HG02885 (cell line): Measurements from ENCODE around the gene PAX5.
A peak's percentile ranks its signal among the peaks of the same experiment; 100 is the strongest.

Experiments used
- ATAC-seq: cut with Tn5 transposase; IDR thresholded peaks from one replicate; pipeline ENCODE4 v1.9.1; 2021; ENCODE audit warnings: mild to moderate bottlenecking; ENCODE audit not compliant: unreplicated experiment, poor library complexity

The PAX5 gene

GRCh38 chr9:36906492-36906891 lies 127.6 kb downstream of the PAX5 start:
- no peak for ATAC-seq

DNA sequence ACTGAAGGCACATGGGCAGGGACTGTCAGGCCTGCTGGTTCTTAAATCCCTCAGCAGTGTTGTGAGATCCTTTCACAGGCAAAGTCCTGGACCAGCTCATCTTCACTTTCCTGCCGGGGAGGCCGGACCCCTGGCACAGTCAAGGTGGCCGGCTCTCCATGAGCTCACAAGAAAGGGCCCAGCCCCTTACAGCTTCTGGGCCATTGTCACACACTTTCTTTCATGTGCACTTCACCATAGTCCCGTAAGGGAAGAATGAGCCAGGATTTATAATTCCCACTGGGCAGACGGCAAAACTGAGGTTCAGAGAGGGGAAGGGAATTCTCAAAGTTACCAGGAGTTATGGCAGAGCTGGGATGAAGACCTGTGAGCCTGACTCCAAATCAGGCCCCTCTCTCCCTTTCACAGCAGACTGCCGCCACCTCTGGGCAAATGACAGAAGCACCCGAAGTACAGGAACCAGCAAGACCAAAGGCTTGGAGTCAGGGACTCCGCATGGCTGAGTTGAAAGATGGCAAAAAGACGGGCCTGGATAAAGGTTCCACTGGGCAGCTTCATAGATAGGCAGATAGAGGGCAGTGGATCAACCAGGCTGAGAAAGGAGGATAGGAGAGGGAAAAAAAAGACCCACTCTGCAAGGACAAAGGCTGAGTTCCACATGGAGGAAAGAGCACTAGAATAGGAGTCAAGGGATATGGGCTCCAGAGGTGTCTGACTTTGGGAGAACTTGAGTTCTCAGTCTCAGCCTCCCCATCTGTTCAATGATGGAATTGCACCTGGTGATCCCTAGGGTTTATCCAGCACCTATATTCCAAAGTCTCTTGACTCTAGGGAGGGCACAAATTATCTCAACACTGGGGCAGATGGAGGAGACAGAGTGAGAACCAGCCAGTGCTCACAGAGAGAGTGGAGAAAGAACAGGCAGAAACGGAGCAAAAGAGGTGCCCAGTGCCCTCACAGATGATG lies 128.7 kb downstream of the PAX5 start:
- no peak for ATAC-seq

- ATAC-seq, result peak; percentile 59
Observed at GRCh38 chr9:36903541-36904435, 130.3 kb downstream of the PAX5 start.

GRCh38 chr9:36902861-36903524 lies 131.1 kb downstream of the PAX5 start:
- no peak for ATAC-seq

DNA sequence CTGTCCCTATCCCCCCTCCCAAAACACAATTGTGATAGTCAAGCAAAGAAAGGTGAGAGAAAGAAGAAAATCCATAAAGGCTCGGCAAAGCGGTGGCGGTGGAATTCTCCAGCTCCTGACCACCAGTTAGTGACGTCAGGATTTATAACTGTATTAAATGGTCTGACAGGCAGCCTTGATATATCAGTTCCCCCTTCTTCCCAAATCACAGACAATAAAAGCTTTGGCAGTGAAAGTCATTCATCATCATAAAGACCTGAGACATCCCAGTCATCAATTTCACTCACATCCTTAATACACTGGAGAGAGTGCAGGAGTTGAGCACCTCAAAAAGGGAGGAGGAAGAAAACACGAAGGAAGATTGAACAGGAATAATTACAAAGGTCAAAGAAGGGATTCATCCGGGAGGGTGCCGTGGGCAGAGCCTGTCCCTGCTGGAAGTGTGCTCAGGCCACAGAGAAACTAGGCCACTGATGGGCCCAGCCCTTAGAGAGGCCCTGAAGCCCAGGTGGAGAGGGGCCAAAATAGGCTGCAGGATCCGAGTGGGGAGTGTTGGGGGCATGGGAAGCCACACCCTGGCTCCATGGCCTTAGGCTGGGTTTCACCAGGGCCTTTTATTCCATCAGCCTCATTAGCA lies 131.9 kb downstream of the PAX5 start:
- ATAC-seq, result no peak

DNA sequence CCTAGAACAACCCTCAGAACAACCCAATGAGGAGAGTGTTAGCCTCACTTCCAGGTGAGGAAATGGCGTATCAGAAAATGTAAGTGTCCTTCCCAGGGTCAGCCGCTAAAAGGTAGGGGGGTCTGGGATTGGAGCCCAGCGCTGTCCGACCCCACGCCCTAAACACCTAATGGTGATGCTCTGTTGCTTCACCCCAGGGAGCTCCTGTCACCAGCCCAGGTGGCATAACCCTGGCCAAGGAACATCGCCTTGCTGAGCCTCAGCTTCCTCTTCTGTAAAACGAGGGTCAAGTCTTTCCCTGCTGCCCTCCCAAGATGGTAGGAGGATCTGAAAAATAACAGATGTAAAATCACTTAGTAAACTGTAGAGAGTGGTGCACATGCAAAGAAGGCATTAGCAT lies 132.5 kb downstream of the PAX5 start:
- no peak for ATAC-seq

DNA sequence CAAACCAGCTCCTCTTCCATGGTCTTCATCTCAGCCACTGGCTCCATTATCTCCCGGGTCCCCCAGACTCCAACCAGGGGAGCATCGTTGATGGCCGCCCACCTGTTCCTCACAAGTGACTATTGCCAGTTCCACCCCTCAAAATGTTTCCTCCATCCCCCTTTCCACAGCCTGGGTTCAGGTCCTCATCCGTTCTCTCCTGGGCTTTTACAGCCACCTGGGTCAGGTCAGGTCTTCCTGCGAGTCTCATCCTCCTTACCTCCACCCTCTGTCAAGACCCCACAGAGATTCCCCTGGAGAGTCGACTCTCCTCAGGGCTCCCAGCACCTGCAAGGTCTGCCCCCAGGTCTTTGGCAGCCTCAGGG lies 133.2 kb downstream of the PAX5 start:
- ATAC-seq, result no peak

- no peak for ATAC-seq
Observed at GRCh38 chr9:36900136-36900855, 133.8 kb downstream of the PAX5 start.

- no peak for ATAC-seq
Observed at GRCh38 chr9:36899406-36899805, 134.7 kb downstream of the PAX5 start.

- no peak for ATAC-seq
Observed at GRCh38 chr9:36898431-36899020, 135.5 kb downstream of the PAX5 start.

- ATAC-seq, result no peak
Observed at GRCh38 chr9:36897478-36897877, 136.6 kb downstream of the PAX5 start.

GRCh38 chr9:36897019-36897418 lies 137.0 kb downstream of the PAX5 start:
- no peak for ATAC-seq

DNA sequence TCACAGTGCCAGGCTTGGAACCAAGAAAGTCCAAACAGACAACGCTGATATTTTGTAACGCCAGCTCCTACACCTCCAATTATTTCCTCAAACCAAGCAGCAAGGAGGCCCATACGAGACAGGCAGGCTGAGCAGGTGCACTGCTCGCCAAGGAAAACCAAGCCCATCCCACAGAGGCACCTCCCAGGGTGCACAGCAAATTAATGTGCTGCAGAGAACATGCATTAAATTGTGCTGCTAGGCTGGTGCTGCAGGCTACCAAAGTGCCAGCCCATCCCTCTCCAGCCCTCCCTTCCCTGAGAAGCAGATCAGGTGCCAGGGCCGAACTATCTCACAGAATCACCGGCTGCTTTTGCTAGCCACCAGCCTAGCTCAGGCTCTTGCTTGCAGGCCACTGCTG lies 137.8 kb downstream of the PAX5 start:
- no peak for ATAC-seq

- no peak for ATAC-seq
Observed at GRCh38 chr9:36895744-36896260, 138.3 kb downstream of the PAX5 start.

- ATAC-seq, result no peak
Observed at GRCh38 chr9:36894695-36895310, 139.3 kb downstream of the PAX5 start.

DNA sequence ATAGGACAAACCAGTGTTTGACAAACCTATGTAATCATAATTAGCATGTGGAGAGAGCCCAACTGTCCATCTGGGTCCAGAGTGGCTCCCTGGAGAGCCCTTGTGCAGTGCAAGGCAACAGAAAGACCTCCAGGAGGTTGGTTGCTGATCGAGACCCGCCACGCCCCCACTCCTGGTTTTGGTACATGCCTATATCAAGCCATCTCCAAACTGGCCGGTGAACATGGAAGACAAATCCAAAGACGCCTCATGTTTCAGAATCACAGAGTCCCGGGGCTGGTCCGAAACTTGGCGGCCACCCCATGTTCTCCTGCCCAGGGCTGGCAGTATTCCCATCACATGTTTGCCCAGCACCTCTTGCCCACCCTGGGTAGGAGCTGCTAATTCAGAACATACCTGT lies 140.2 kb downstream of the PAX5 start:
- ATAC-seq, result no peak

- ATAC-seq, result no peak
Observed at GRCh38 chr9:36893184-36893583, 140.9 kb downstream of the PAX5 start.

DNA sequence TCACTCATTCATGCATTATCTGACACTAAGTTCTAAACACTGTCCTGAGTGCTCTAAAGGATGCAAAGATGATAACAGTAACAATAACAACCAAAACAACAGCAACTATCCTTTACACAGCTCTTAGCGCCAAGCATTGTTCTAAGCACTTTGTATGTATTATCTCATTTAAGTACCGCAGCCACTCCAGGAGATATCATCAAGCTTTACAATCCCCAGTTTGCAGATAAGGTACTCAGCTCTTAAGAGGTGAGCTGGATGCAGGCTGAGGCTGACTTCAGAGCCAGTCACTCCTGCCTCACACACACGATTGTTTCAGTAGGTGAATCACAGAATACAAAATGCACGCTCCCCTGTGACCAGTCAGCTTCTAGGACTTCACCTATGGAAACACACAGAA lies 141.8 kb downstream of the PAX5 start:
- ATAC-seq, result no peak
